Nephron (organoid): ENCODE results near the gene C5orf15.
"Not testable (repeated sequence)": the region's sequence is repeated elsewhere in the genome, so short reads cannot be mapped to it uniquely, and the experiment has no call there.

Experiments used
- H3K27ac Mint-ChIP-seq, 3 experiments: 2 replicates each; pipeline ENCODE4 v1.8.0; 2020; ENCODE audit warnings: mixed read lengths in 3 of 3, mild to moderate bottlenecking in 2 of 3, moderate library complexity in 1 of 3
- H3K27me3 Mint-ChIP-seq: 2 replicates; pipeline ENCODE4 v1.8.0; 2021; ENCODE audit warnings: low read depth, mild to moderate bottlenecking, moderate library complexity, mixed read lengths
- H3K36me3 Mint-ChIP-seq: 2 replicates; pipeline ENCODE4 v1.8.0; 2020; ENCODE audit warnings: low read depth, mixed read lengths
- H3K4me1 Mint-ChIP-seq: 2 replicates; pipeline ENCODE4 v1.8.0; 2020; ENCODE audit warnings: mixed read lengths
- H3K4me3 Mint-ChIP-seq, 3 experiments: 2 replicates each; pipeline ENCODE4 v1.8.0; 2020; ENCODE audit warnings: mild to moderate bottlenecking in 3 of 3, mixed read lengths in 3 of 3, moderate library complexity in 2 of 3
- H3K9me3 Mint-ChIP-seq: 2 replicates; pipeline ENCODE4 v1.8.0; 2020; ENCODE audit warnings: mixed read lengths
- CTCF ChIP-seq, 3 experiments: fragments of 200-600 bp; sonication (generic); IDR thresholded peaks; one replicate each; pipeline ENCODE4 v1.5.0; 2021; ENCODE audit warnings: antibody characterized with exemption in 3 of 3; ENCODE audit not compliant: unreplicated experiment in 3 of 3

Gene C5orf15

DNA sequence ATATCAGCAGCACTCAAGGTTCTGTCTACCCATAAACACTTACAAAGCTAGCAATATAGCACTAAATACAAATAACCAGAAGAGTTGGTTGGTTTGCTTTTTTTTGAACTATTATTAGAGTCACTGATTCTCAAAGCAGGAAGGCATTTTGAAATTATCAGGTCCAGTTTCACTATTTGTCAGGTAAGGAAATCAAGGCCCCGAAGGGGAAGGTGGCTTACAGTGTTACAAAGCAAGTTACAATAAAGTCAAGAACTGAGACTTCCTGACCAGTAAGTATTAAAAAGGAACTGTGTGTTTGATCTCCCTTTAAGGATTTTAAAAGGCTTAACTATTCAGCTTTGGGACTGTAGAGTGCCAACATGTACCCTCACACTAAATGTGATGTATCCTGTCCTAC, 10.8 kb downstream of the C5orf15 start:
- Mint-ChIP-seq H3K27ac (no peak overlapping the region), H3K4me1 (peaks cover 5% of the 10 kb centered on the region), H3K27me3 (no peaks in the 10 kb centered on the region), H3K9me3 (no peaks in the 10 kb centered on the region), H3K36me3 (peaks cover 44% of the 10 kb centered on the region), H3K4me3 (no peak overlapping the region)
- TF ChIP-seq CTCF (IDR thresholded peaks at IDR 0.05; ENCODE audit: unreplicated experiment in 3 of 3), result no peak

DNA sequence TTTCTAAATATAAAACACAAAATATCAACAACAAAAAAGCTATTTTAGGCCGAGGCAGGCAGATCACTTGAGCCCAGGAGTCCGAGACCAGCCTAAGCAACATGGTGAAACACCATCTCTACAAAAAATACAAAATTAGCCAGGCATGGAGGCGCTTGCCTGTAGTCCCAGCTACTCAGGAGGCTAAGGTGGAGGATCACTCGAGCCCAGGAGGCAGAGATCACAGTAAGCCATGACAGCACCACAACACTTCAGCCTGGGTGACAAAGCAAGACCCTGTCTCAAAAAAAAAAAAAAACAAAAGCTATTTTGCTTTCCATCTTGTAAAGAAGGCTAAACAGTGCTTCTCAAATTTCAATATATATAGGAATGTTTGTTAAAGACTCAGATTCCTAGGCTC, 11.3 kb downstream of the C5orf15 start:
- H3K27me3 Mint-ChIP-seq, result no peaks in the 10 kb centered on the region
- peaks cover 44% of the 10 kb centered on the region for H3K36me3 Mint-ChIP-seq
- TF ChIP-seq CTCF (IDR thresholded peaks at IDR 0.05; ENCODE audit: unreplicated experiment in 3 of 3), result no peak
- H3K4me3 Mint-ChIP-seq, result no peak overlapping the region
- no peak overlapping the region for H3K27ac Mint-ChIP-seq
- H3K9me3 Mint-ChIP-seq, result no peaks in the 10 kb centered on the region
- H3K4me1 Mint-ChIP-seq, result peaks cover under 1% of the 10 kb centered on the region

- not testable (repeated sequence) for H3K9me3 Mint-ChIP-seq, H3K4me3 Mint-ChIP-seq, H3K27ac Mint-ChIP-seq, H3K27me3 Mint-ChIP-seq, H3K4me1 Mint-ChIP-seq
- peaks cover 44% of the 10 kb centered on the region for H3K36me3 Mint-ChIP-seq
Measured at GRCh38 chr5:133956196-133956595, 12.2 kb downstream of the C5orf15 start.

DNA sequence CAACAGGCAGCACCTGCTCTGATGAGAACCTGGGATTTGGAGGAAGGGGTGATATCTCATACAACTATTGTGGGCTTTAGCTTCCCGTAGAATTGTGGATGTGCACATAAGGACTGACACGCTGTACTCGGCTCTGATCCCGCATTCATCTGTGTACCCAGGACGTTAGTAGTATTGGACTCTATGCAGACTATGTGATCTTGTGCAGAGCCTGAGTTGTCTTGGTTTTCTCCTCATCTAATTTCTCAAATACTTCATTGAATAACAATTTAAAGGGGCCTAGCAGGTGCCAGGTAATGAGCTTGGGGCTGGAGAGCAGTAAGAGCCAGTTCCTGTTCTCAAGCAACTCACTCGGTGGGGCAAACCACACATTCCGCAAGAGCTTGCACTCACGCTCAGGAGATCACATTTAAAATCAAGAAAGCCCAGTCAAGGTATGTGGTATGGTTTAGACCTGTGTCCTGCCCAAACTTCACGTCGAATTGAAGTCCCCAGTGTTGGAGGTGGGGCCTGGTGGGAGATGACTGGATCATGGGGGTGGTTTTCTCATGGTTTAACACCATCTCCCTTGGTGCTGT, 14.8 kb downstream of the C5orf15 start:
- Mint-ChIP-seq H3K9me3 (no peaks in the 10 kb centered on the region), H3K36me3 (peaks cover 33% of the 10 kb centered on the region), H3K27ac (peak overlapping the region in 1 of 3 experiments; percentile 37), H3K4me3 (no peak overlapping the region), H3K4me1 (no peaks in the 10 kb centered on the region), H3K27me3 (peaks cover 11% of the 10 kb centered on the region)
- TF ChIP-seq CTCF (IDR thresholded peaks at IDR 0.05; ENCODE audit: unreplicated experiment in 3 of 3), result no peak

DNA sequence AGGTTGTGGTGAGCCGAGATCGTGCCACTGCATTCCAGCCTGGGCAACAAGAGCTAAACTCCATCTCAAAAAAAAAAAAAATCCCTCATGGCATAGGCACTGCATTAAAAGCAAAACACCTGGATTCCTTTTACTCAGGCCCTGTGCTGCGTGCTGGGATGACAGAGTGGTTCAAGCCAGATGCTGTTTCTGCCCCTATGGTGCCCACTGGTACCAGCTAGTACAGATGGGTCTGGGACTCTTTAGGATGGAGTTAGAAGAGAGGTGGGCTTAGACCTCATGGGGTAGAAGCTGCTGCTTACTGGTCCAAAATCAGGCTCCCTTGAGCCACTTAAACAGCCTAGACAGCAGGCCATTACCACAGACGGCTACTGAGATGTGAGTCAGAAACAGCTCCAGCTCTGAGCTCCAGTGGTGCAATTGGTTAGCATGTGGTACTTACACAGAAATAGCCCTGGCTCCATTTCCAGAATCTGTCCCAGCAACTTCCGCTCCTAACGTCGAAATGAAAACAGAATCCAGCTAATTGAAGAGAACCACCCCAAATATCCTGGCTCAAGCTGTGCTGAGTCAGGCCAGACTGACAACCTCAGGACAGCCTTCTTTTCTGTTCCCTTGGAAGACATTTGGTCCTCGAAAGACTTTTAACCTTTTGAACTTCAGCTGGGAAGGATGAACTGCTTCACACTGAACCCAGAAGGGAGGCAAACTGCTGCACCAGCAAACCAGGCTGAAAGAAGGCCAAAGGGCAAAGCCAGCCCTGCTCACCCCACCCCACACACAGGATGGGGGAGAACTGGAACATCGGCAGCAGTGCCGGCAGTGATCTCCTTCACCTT, 15.5 kb downstream of the C5orf15 start:
- H3K36me3 Mint-ChIP-seq, result peaks cover 33% of the 10 kb centered on the region
- no peaks in the 10 kb centered on the region for H3K9me3 Mint-ChIP-seq
- H3K27ac Mint-ChIP-seq, result no peak overlapping the region
- peaks cover 14% of the 10 kb centered on the region for H3K27me3 Mint-ChIP-seq
- no peaks in the 10 kb centered on the region for H3K4me1 Mint-ChIP-seq
- TF ChIP-seq CTCF (IDR thresholded peaks at IDR 0.05; ENCODE audit: unreplicated experiment in 3 of 3), result no peak
- H3K4me3 Mint-ChIP-seq, result no peak overlapping the region

- Mint-ChIP-seq H3K27me3 (peaks cover 25% of the 10 kb centered on the region), H3K4me1 (no peaks in the 10 kb centered on the region), H3K36me3 (peaks cover 19% of the 10 kb centered on the region), H3K9me3 (no peaks in the 10 kb centered on the region), H3K4me3 (no peak overlapping the region), H3K27ac (no peak overlapping the region)
- TF ChIP-seq CTCF (IDR thresholded peaks at IDR 0.05; ENCODE audit: unreplicated experiment in 3 of 3), result no peak
Measured at GRCh38 chr5:133950821-133951612, 17.4 kb downstream of the C5orf15 start.
